PC-9 (cell line): Measurements from ENCODE around the gene AUTS2.

ENCODE experiments used
- CTCF ChIP-seq: fragments of 200-600 bp; sonication (generic); conservative IDR thresholded peaks from 2 replicates; pipeline ENCODE4 v1.6.1; 2017; ENCODE audit warnings: mixed run types, antibody characterized with exemption, mild to moderate bottlenecking, moderate library complexity
- EZH2 ChIP-seq: fragments of 200-600 bp; sonication (generic); IDR thresholded peaks from 2 replicates; pipeline ENCODE4 v1.8.0; 2017; ENCODE audit warnings: antibody characterized with exemption, low read depth

GRCh38 chr7:69602522-69602921 lies 4.2 kb downstream of the AUTS2 start:
- TF ChIP-seq CTCF: no peak
- TF ChIP-seq EZH2: no peak
